AML-193 (cell line): ENCODE data around the gene CEACAM6.

ENCODE experiments used
- DNase-seq, 2 experiments: peaks; one replicate each; lab custom pipeline; 2025; lab: John Stamatoyannopoulos, UW

Gene CEACAM6

GRCh38 chr19:41796901-41797300, 41.6 kb downstream of the CEACAM6 start:
- DNase-seq: peak; percentile 39 to 47

- DNase-seq: no peak
Observed at GRCh38 chr19:41799444-41800000, 44.2 kb downstream of the CEACAM6 start.

GRCh38 chr19:41801031-41801430, 45.7 kb downstream of the CEACAM6 start:
- DNase-seq: no peak

- peak; percentile 87 to 91 for DNase-seq
Observed at GRCh38 chr19:41801792-41802211, 46.5 kb downstream of the CEACAM6 start.

GRCh38 chr19:41802770-41803169, 47.4 kb downstream of the CEACAM6 start:
- no peak for DNase-seq

DNA sequence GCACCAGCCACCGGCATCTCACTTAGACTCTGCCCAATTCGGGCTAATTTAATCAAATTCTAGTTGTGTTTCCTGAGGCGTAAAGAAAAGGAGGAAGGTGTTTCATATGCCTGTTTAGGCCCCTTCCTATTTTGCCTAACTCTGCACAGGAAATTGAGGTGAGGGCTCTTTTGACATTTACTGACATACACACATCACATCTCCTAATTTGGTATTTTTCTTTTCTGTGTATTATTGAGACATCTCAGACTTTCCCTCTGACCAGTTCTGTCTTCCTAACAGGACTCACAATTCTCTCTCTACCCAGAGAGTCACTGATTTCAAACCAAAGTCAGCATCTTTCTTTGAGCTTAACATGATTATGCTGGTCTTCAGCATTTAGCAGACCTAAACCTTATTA, 49.0 kb downstream of the CEACAM6 start:
- DNase-seq: peak; percentile 37 to 54

DNA sequence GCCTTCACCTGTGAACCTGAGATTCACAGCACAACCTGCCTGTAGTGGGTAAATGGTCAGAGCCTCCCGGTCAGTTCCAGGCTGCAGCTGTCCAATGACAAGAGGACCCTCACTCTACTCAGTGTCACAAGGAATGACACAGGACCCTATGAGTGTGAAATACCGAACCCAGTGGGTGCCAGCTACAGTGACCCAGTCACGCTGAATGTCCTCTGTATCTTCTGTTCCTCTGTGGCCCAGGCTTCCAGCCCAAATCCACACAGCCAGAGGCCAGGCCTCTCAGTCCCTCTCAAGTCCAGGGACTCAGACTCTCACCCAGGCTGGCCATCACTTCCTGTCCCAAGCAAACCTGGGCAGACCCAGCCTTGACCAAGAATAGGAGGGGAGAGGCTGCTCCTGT, 51.8 kb downstream of the CEACAM6 start:
- no peak for DNase-seq

DNA sequence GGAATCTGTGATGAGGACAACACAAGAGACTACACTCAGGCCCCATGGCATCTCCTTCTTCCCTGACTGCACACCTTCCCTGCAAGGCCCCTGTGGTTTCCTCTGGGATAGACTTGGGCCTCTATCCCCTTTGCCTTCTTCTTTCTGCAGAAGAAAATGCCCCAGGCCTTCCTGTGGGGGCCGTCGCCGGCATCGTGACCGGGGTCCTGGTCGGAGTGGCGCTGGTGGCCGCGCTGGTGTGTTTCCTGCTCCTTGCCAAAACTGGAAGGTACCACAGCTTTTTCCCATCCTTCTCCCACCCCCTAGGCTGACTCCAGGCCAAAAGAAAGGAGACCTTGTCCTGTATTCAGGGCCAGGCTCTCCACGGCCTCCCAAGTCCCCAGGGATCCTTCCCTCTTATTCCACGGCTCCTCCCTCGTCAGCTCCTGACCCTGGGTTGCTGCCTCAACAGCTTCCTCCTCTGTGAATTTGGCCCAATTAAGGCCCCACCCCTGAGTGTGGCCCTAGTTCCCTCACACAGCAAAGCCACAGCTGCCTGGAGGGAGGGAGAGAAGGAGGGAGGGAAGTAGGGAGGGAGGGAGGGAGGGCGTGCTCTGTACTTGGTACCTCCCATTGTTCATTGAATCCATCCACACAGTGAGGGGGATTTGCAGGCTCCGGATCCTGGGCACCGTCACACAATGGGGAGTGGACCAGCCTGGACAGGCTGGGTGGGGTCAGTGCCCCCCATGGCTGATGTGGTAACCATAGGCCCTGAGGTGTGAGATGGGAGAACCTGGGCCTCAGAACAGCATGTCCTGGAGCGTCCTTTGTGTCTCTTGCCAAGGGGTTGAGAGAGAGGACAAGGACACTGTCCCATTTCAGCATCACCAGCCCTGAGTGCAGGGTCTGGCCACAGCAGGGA, 53.6 kb downstream of the CEACAM6 start:
- peak; percentile 6 to 17 for DNase-seq

DNA sequence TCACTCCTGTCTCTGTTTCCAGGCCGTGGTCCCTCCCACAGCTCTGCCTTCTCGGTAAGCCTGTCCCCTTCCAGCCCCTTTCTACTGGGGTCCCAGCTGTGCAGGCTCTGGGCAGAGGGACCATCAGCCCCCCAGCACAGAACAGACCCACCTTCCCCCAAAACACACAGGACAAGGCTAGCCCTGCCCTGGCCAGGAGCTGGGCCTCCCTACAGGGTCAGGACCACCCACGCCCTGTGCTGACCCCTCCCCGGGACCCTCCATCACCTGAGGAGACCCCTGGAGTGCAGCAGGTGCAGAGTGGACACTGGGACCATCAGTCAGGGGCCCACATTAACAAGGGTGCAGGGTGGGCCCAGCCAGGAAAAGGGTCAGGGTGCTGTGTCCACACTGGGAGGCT, 55.0 kb downstream of the CEACAM6 start:
- DNase-seq: no peak

DNA sequence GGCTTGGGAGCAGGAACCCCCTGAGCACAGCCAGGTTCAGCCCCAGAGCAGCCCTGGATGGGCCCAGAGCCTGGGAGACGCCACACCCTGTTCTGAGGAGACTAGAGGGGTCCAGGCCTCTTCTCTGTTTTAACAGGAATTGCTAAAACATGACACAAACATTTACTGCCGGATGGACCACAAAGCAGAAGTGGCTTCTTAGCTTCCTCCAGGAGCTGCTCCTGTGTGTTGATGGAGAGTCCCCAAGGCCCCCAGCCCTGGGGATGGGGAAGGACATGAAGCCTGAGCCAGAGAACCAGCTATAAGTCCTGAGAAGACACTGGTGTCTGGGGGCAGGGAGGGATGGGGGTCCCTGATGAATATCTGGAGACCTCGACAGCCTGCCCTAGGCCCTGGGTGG, 55.7 kb downstream of the CEACAM6 start:
- peak; percentile 55 to 69 for DNase-seq

DNA sequence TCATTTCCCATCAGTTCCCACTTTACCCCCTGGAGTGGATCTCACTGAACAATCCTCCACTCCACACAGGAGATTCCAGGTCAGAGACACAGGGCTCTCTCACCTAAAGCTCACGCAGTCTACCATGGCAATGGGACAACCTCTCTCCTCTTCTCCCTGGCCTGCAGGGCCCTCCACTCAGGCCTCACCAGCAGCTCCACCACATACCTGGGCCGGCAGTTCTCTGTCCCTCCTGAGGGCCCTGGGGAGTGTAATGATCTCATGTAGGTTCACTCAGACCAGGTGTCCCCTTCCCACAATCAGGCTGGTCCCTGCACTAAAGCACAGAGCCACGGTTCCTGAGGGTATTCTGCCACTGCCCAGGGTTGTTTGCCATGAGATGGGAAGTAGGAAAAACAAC, 56.7 kb downstream of the CEACAM6 start:
- no peak for DNase-seq

DNA sequence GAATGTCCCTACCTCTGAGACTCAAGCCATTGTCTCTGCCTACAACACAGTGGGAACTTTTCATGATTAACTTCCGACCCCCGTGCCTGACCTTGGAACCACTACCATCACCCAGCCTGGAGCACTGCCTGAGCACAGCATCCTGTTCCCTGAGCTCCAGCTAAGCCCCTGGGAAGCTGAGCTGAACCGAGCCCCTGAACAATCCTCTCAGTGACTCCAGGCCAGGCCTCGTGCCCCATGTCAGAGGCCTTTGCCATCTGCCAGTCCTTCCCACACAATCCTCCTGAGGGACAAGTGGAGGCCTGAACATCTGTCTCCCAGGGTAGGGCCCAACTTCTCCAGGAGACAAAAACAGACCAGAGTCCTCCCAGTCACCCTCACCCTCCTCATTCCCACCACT, 58.6 kb downstream of the CEACAM6 start:
- DNase-seq: no peak

DNA sequence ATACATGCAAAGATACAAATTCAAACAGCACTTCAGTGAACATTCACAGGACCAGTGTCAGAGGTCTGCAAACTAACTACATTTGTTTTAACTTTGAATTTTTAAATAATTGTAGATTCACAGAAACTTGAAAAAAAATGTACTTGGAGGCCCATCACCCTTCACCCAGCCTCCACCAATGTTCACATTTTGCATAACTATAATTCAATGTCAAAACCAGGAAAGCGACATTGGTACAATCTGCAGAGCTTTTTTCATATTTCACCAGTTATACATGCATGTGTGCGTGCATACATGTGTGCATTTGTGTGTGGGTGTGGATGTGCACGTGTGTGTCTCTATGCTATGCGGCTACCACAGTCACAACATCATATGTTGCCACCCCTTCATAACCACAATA, 60.0 kb downstream of the CEACAM6 start:
- no peak for DNase-seq

GRCh38 chr19:41816761-41817160, 61.4 kb downstream of the CEACAM6 start:
- DNase-seq: no peak

DNA sequence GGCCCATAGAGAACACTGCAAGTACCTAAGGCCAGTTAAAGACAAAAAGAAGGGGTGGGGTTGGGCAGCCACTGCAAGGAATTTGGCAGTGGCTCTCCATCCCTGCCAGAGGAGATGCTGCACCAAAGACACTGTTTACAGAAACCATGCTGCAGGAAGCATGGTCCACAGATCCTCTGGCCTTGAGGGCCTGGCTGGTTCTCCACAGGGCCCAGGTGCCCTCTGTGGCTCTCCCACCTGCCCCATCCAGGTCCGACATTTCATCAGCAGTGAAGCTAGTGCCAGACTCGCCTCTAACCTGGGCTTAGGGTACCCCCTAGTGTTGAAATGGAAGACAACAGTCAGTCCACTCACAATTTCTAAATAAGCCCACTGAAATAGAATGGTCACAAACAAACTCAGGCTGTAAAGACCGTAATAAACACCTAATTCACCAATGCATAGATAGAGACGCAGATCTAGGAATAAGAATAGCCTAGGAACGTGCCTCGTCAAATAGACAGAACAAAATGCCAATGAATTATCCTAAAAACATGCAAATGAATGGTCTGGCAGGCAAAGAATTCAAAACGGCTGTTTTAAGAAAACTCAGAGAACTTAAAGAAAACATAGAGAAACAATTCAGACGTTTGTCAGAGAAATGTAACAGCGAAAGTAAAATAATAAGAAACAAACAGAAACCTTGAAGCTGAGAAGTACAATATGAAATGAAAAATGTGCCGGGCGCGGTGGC, 65.8 kb downstream of the CEACAM6 start:
- DNase-seq: peak; percentile 66
